Measurements from ENCODE around the gene IFT43.

GRCh38 chr14:76097547-76097946 is 112.0 kb downstream of the IFT43 start:
- TF ChIP-seq, protein P1, sequence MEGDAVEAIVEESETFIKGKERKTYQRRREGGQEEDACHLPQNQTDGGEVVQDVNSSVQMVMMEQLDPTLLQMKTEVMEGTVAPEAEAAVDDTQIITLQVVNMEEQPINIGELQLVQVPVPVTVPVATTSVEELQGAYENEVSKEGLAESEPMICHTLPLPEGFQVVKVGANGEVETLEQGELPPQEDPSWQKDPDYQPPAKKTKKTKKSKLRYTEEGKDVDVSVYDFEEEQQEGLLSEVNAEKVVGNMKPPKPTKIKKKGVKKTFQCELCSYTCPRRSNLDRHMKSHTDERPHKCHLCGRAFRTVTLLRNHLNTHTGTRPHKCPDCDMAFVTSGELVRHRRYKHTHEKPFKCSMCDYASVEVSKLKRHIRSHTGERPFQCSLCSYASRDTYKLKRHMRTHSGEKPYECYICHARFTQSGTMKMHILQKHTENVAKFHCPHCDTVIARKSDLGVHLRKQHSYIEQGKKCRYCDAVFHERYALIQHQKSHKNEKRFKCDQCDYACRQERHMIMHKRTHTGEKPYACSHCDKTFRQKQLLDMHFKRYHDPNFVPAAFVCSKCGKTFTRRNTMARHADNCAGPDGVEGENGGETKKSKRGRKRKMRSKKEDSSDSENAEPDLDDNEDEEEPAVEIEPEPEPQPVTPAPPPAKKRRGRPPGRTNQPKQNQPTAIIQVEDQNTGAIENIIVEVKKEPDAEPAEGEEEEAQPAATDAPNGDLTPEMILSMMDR (conservative IDR thresholded peaks at IDR 0.05; ENCODE audit: low read depth, low read length) = no peak
- no peak for TF ChIP-seq EZH2 (IDR thresholded peaks at IDR 0.05; ENCODE audit: borderline replicate concordance, low read depth, low read length, poor library complexity, severe bottlenecking)
